SIG-M5 treated with dmso at 0.1 percent for 504 hours (cell line): ENCODE measurements around the gene FAM83E.
"Not testable (repeated sequence)": the region's sequence is repeated elsewhere in the genome, so short reads cannot be mapped to it uniquely, and the experiment has no call there.

ENCODE experiments used
- DNase-seq: peaks from one replicate; lab custom pipeline; 2025; ENCODE audit not compliant: unreplicated experiment; lab: John Stamatoyannopoulos, UW

FAM83E gene

GRCh38 chr19:48641850-48642249 is 27.0 kb upstream of the FAM83E start:
- no peak for DNase-seq

GRCh38 chr19:48639483-48640375 is 24.9 kb upstream of the FAM83E start:
- no peak for DNase-seq

- DNase-seq: no peak
These were observed 24.0 kb upstream of the FAM83E start for GRCh38 chr19:48638831-48639381.

- DNase-seq: peak; percentile 89
These were observed 23.3 kb upstream of the FAM83E start for GRCh38 chr19:48637948-48638830.

- DNase-seq: peak; percentile 100
These were observed 22.6 kb upstream of the FAM83E start for GRCh38 chr19:48637449-48637947.

- peak; percentile 71 for DNase-seq
These were observed 22.1 kb upstream of the FAM83E start, which contains the start of gene DBP for GRCh38 chr19:48636859-48637448. Gene DBP, minus strand, starts transcription at chr19:48637379. Its CDS starts 385 bp downstream, at chr19:48636994.

GRCh38 chr19:48635966-48636858 is 21.3 kb upstream of the FAM83E start:
- DNase-seq: no peak

GRCh38 chr19:48635263-48635965 is 20.5 kb upstream of the FAM83E start:
- peak; percentile 36 for DNase-seq

- DNase-seq: peak; percentile 94
These were observed 19.8 kb upstream of the FAM83E start for GRCh38 chr19:48634424-48635262.

- no peak for DNase-seq
These were observed 19.1 kb upstream of the FAM83E start for GRCh38 chr19:48634036-48634342.

- no peak for DNase-seq
These were observed 18.5 kb upstream of the FAM83E start for GRCh38 chr19:48633148-48634035.

GRCh38 chr19:48632692-48633147 is 17.8 kb upstream of the FAM83E start:
- no peak for DNase-seq

- DNase-seq: not testable (repeated sequence)
These were observed 17.4 kb upstream of the FAM83E start for GRCh38 chr19:48632286-48632685.

GRCh38 chr19:48631225-48631624 is 16.3 kb upstream of the FAM83E start:
- DNase-seq: no peak

- no peak for DNase-seq
These were observed 15.6 kb upstream of the FAM83E start for GRCh38 chr19:48630296-48631063.

GRCh38 chr19:48629599-48630295 is 14.9 kb upstream of the FAM83E start:
- no peak for DNase-seq
